NCI-H1930 (cell line): Measurements from ENCODE around the gene CLK4.

ENCODE experiments used
- DNase-seq, 2 experiments: peaks; one replicate each; lab custom pipeline; 2025; lab: John Stamatoyannopoulos, UW

The CLK4 gene

DNA sequence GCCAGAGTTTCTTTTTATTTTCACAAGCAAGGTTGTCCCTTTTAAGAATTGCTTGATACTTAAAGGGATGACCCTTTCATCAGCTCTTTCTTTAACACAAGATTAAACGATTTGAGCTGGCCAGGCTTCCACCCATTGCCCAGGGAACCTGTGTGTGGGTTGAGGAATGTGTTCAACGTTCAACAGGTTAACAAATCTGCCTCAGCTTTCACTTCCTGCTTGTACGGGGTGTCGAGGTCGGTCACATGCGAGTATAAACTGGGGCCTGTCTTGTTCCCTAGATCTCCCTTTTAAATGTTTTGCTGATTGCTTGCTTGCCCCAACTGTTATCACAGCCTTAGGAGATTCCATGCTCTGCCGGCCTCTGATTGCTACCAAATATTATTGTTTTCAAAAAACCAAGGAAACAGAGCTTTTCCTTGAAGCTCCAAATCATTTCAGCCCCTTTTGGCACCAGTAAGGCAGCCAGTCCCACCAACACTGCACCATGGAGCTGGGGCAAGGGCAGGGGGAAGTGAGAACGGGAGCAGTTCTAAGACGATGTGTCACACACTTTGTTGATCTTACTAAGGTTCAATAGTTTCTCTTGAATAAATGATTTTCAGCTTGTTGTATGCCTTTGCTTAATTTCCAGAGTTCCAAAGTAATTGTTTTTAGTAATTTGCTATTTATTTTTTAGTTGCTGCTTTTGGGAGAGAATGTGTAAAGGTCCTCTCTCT is 10.7 kb upstream of the CLK4 start:
- DNase-seq, result no peak

- DNase-seq, result no peak
Measured at GRCh38 chr5:178632285-178632684, 5.4 kb upstream of the CLK4 start.

DNA sequence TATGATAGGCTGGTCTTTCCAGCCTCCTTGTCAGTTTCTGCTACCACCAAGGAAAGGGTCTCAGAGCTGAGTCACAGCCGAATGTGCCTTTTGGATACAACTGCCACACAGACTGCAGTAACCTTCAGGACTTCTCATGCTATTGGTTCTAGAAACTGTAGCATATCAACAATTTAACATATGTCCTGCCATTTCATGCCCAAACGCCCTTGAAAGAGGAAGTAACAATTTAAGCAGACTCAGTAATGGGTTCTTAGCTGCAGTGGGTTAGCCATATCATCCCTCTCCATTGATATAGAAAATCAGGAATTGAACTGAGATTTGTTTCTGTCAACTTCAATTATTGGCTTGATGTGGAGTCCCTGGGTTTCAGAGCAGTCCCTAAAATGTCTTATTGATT is 4.1 kb upstream of the CLK4 start:
- no peak for DNase-seq

GRCh38 chr5:178630475-178630930 is 3.7 kb upstream of the CLK4 start:
- no peak for DNase-seq

- no peak for DNase-seq
Measured at GRCh38 chr5:178627259-178627598, 379 bp upstream of the CLK4 start.

- no peak for DNase-seq
Measured at GRCh38 chr5:178625679-178626483, 969 bp downstream of the CLK4 start.

DNA sequence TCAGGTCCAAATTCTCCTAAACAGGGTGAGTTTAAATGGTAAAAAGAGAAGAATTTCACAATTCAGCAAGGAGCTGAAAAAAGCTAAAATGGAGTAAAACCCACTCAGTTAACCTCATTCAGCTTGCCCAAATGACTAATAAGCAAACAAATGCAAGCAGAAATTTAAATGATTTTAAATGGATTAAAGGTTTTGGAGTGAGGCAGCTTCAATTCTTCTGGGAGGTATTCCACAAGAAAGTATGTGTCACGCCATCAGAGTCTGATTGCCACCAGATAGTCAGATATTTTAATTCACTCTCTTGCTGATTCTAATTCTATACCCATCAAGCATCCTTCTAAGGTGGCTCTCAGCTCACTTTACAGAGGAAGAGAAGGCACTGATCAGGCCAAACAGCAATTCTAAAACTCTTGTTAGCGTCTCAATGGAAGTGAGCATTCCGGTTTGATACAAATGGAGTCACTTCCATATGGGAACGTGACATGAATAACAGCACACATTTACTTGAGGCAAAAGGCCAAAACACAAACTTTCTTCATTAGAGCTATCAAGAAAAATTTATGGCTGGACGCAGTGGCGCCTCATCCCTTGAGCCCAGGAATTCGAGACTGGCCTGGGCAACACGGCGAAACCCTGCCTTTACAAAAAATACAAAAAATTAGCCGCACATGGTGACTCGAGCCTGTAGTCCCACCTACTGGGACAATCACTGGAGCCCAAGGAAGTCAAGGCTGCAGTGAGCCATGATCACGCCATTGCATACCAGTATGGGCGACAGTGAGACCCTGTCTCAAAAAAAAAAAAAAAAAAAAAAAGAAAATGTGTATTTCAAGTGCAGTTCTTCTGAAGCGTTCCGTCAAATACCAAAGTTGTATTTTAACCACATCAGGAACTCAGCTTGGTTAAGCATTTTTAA is 2.0 kb downstream of the CLK4 start:
- no peak for DNase-seq

GRCh38 chr5:178622679-178623247 is 4.1 kb downstream of the CLK4 start:
- no peak for DNase-seq

DNA sequence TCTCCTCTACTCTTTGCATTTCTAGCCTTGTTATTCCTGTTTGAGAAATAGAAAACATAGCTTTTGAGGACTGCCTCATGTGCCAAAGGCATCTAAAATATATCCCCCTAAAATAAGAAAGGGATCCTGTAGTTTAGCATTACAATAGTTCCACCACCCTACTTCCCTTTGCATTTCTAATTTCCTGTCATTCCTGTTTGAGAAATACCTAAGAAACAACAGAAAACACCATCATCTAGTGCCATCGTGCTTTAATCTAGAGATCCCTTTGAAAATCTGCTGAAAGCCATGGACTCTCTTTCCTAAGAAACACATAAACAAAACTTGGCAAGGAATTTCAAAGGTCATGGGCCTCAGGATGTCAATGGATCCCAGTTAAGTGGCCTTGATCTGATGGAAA is 7.5 kb downstream of the CLK4 start:
- DNase-seq, result no peak

DNA sequence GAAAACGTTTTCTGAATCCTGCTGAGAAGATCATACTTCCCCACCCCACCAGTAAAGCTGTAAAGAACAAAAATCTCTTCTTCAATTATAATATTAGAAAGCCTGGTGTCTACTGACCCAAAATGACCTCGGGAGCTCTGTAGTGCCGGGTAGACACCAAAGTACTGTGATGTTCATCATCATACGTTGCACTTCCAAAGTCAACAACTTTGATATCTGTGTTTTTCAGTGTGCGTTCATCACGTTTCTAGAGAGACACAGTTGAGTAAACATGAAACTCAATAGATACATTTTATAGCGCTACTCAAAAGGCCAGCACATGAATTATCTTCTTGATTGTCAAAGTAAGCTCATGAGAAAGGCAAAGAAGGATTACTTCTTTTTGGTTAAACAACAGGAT is 14.6 kb downstream of the CLK4 start:
- DNase-seq, result no peak

GRCh38 chr5:178606269-178606668 is 20.6 kb downstream of the CLK4 start:
- no peak for DNase-seq

DNA sequence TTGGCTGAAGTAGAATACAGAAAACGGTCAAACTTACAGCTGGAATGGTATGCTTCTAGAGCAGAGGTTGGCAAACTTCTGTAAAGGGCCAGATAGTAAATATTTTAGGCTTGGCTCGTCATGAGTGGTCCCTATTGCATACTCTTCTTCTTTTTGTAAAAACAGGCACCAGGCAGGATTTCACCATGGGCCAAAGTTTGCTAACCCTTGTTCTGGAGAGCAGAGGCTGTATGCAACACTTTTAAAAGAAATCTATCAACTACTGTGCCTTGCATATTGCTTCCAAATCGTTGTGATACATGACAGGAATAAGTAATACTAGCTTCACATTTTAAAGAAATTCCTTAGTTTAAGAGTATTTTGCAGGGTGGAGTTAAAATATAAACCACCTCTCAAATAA is 21.1 kb downstream of the CLK4 start:
- no peak for DNase-seq

- no peak for DNase-seq
Measured at GRCh38 chr5:178602752-178603151, 24.1 kb downstream of the CLK4 start.

DNA sequence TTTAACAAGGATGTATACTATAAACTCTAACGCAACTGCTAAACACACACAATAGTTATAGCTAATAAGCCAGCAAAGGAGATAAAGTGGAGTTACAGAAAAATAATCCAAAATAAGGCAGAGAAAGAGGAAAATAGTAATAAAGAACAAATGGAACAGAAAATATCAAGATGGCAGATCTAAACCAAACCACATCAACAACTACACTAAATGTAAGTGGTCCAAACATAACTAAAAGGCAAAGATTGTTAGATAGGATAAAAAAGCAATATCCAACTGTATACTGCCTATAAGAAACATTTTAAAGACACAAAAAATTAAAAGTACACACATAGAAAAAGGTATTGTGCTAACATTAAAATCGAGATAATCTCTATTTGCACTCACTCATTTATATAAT is 31.1 kb downstream of the CLK4 start:
- DNase-seq, result no peak

DNA sequence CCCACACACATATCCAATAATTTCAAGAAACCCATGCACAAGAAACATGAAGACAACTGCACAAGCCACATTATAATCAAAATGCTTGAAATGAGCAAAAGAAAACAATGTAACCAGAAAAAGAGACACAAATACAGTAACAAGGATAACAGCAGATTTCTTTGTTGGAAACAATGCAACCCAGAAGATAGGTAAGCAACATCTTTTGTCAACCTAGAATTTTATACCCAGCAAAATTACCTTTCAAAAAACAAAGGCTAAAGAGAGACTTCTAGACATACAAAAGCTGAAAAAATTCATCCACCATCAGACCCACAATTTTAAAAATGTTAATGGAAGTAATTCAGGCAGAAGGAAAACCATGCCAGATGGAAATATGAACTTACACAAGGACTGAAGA is 31.7 kb downstream of the CLK4 start:
- no peak for DNase-seq

GRCh38 chr5:178590924-178591423 is 35.9 kb downstream of the CLK4 start:
- no peak for DNase-seq

DNA sequence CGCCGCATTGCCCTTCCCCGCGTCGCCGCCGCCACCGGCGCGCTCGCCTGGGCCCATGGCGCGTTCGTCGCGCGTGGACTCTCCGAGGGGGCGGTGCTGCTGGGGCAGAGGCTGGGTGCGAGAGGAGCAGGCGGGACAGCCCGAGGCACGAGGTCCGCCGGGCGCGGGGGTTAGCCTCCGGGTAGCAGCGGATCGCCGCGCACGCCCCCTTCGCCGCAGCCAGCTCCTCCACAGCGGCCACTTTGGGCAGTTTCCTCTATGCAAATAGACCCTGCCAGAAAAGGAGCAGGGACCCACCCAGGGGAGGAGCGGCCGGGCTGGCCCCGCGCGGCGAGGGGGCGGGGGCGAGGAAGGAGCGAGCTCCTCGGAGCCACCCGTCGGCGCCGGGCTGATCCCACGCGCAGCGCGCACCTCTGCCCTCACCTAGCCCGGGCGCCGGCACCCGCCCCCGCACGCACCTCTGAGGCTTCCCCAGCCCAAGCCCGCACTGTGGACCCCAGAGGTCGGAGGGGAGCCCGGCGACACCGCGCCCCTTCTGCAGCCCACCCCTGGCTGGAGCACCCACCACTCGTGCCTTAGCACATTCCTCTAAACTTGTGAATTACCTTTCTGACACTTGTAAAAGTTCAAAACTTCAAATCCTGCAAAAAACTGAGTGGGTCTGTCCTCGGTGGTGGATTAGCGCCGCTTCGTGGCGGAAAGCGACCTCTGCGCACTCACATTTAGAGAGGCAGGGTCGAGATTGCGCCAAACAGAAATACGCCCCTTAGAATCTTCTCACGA is 36.5 kb downstream of the CLK4 start, which contains the start of gene COL23A1:
TSS of gene COL23A1 (minus strand) at position 253 of the 783 bp plus-strand sequence.
- DNase-seq, result no peak

GRCh38 chr5:178589180-178590140 is 37.4 kb downstream of the CLK4 start:
- peak in 1 of 2 experiments; percentile 1 for DNase-seq

DNA sequence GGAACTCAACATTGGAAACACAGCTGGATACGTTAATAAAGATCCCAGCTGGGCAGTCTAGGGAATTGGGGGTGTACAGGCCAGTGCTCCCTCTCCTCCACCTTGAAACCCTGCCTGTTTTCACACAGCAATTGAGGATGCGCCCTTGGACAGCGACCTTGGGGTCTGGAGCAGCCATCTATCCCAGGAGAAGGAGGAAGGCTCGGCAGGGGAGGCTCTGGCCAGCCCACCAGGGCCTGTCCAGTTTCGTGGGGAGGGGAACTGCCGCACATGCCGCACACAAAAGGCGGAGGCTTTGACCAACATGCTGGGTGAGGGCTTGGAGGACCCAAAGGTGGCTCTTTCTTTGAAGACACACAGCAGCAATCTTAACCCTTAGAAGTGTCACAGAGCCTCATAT is 38.1 kb downstream of the CLK4 start:
- no peak for DNase-seq
